H9 (cell line): Measurements from ENCODE around the gene BLVRB. TPM values are rescaled to one million over a fixed set of nuclear protein-coding genes. Genes with fewer than 3 reads are reported as not detected.

Experiments used
- DNase-seq: peaks from one replicate; pipeline ENCODE4 v3.0.0-alpha.2; 2017
- H2AFZ ChIP-seq: one replicate; pipeline ENCODE4 v1.6.1; 2013; ENCODE audit warnings: mild to moderate bottlenecking, low read length, control low read depth, moderate library complexity
- H2AK5ac ChIP-seq: 2 replicates; pipeline ENCODE4 v1.6.1; 2013; ENCODE audit warnings: low read length, control low read depth, mixed read lengths; ENCODE audit not compliant: insufficient read length
- H2BK120ac ChIP-seq: one replicate; pipeline ENCODE4 v1.6.1; 2013; ENCODE audit warnings: low read depth, mild to moderate bottlenecking, low read length, control low read depth, inconsistent platforms; ENCODE audit not compliant: poor library complexity, severe bottlenecking
- H2BK12ac ChIP-seq: 2 replicates; pipeline ENCODE4 v1.6.1; 2013; ENCODE audit warnings: low read length, control low read depth, mixed read lengths, low read depth; ENCODE audit not compliant: insufficient read length
- H2BK15ac ChIP-seq: 2 replicates; pipeline ENCODE4 v1.6.1; 2013; ENCODE audit warnings: low read depth, low read length, control low read depth
- H2BK20ac ChIP-seq: one replicate; pipeline ENCODE4 v1.6.1; 2013; ENCODE audit warnings: low read depth, mild to moderate bottlenecking, low read length, control low read depth, inconsistent platforms; ENCODE audit not compliant: poor library complexity, severe bottlenecking
- H2BK5ac ChIP-seq: 2 replicates; pipeline ENCODE4 v1.6.1; 2013; ENCODE audit warnings: low read length, control low read depth, mixed read lengths; ENCODE audit not compliant: insufficient read length
- H3K14ac ChIP-seq: 2 replicates; pipeline ENCODE4 v1.6.1; 2013; ENCODE audit warnings: low read length, control low read depth; ENCODE audit not compliant: insufficient read depth
- H3K18ac ChIP-seq: 2 replicates; pipeline ENCODE4 v1.6.1; 2013; ENCODE audit warnings: low read depth, mild to moderate bottlenecking, mixed read lengths, low read length, control low read depth; ENCODE audit not compliant: insufficient read length
- H3K23ac ChIP-seq: 2 replicates; pipeline ENCODE4 v1.6.1; 2013; ENCODE audit warnings: low read length, control low read depth, mixed read lengths, low read depth; ENCODE audit not compliant: insufficient read length
- H3K23me2 ChIP-seq: 2 replicates; pipeline ENCODE4 v1.6.1; 2013; ENCODE audit warnings: low read depth, mild to moderate bottlenecking, mixed read lengths, low read length, control low read depth; ENCODE audit not compliant: insufficient read length, poor library complexity, severe bottlenecking
- H3K27ac ChIP-seq: 2 replicates; pipeline ENCODE4 v1.5.1; 2013; ENCODE audit warnings: low read length, control low read depth, mixed read lengths, low read depth; ENCODE audit not compliant: insufficient read length
- H3K27me3 ChIP-seq: 2 replicates; pipeline ENCODE4 v1.6.1; 2013; ENCODE audit warnings: low read length, control low read depth, inconsistent platforms; ENCODE audit not compliant: insufficient read depth
- H3K4ac ChIP-seq: 2 replicates; pipeline ENCODE4 v1.6.1; 2013; ENCODE audit warnings: low read depth, mild to moderate bottlenecking, control low read depth, inconsistent platforms, low read length, moderate library complexity
- H3K4me1 ChIP-seq: 2 replicates; pipeline ENCODE4 v1.6.1; 2013; ENCODE audit warnings: low read length, control low read depth, inconsistent platforms; ENCODE audit not compliant: insufficient read depth
- H3K4me2 ChIP-seq: 2 replicates; pipeline ENCODE4 v1.6.1; 2013; ENCODE audit warnings: low read length, control low read depth, mixed read lengths; ENCODE audit not compliant: insufficient read length, insufficient read depth
- H3K56ac ChIP-seq: 2 replicates; pipeline ENCODE4 v1.6.1; 2013; ENCODE audit warnings: low read depth, mild to moderate bottlenecking, mixed read lengths, low read length, control low read depth; ENCODE audit not compliant: insufficient read length
- H3K79me1 ChIP-seq: 2 replicates; pipeline ENCODE4 v1.6.1; 2013; ENCODE audit warnings: low read depth, mild to moderate bottlenecking, moderate library complexity, low read length, control low read depth, inconsistent platforms; ENCODE audit not compliant: insufficient read depth, poor library complexity, severe bottlenecking
- H3K79me2 ChIP-seq: 2 replicates; pipeline ENCODE4 v1.6.1; 2013; ENCODE audit warnings: low read length, control low read depth, inconsistent platforms; ENCODE audit not compliant: insufficient read depth
- H3K9ac ChIP-seq: 2 replicates; pipeline ENCODE4 v1.6.1; 2013; ENCODE audit warnings: low read length, control low read depth, mixed read lengths; ENCODE audit not compliant: insufficient read length; ENCODE audit errors: extremely low read depth
- H3K9me3 ChIP-seq: one replicate; pipeline ENCODE4 v1.6.1; 2013; ENCODE audit warnings: low read depth, low read length, inconsistent platforms; ENCODE audit not compliant: control insufficient read depth
- H3T11ph ChIP-seq: one replicate; pipeline ENCODE4 v1.6.1; 2013; ENCODE audit warnings: mild to moderate bottlenecking, low read length, control low read depth, inconsistent platforms
- H4K20me1 ChIP-seq: one replicate; pipeline ENCODE4 v1.6.1; 2013; ENCODE audit not compliant: control insufficient read depth, insufficient read length, insufficient read depth
- H4K5ac ChIP-seq: 2 replicates; pipeline ENCODE4 v1.6.1; 2013; ENCODE audit warnings: low read depth, mild to moderate bottlenecking, mixed read lengths, low read length, control low read depth; ENCODE audit not compliant: insufficient read length
- H4K8ac ChIP-seq: replicated peaks from 2 replicates; pipeline ENCODE4 v1.6.1; 2013; ENCODE audit warnings: low read length, control low read depth, mixed read lengths, low read depth; ENCODE audit not compliant: insufficient read length
- H4K91ac ChIP-seq: 2 replicates; pipeline ENCODE4 v1.6.1; 2013; ENCODE audit warnings: low read depth, mild to moderate bottlenecking, moderate library complexity, mixed read lengths, low read length, control low read depth; ENCODE audit not compliant: insufficient read length
- H3K27ac Mint-ChIP-seq, 3 experiments: 2 replicates in 2 of 3; 3 replicates in 1 of 3; pipeline ENCODE4 v1.8.0; 2020 to 2021; ENCODE audit warnings: mixed read lengths in 3 of 3, mild to moderate bottlenecking in 1 of 3, moderate library complexity in 1 of 3
- H3K27me3 Mint-ChIP-seq: 2 replicates; pipeline ENCODE4 v1.8.0; 2021; ENCODE audit warnings: low read depth, mild to moderate bottlenecking, moderate library complexity, mixed read lengths
- H3K36me3 Mint-ChIP-seq, 3 experiments: 2 replicates in 2 of 3; 3 replicates in 1 of 3; pipeline ENCODE4 v1.8.0; 2020 to 2021; ENCODE audit warnings: low read depth in 3 of 3, mixed read lengths in 3 of 3; ENCODE audit not compliant: insufficient read depth in 1 of 3
- H3K4me1 Mint-ChIP-seq, 2 experiments: 2 replicates each; pipeline ENCODE4 v1.8.0; 2020; ENCODE audit warnings: mixed read lengths in 2 of 2
- H3K4me3 Mint-ChIP-seq, 2 experiments: 2 replicates in 1 of 2; 3 replicates in 1 of 2; pipeline ENCODE4 v1.8.0; 2020 to 2021; ENCODE audit warnings: mild to moderate bottlenecking in 2 of 2, mixed read lengths in 2 of 2, moderate library complexity in 1 of 2
- H3K9me3 Mint-ChIP-seq, 2 experiments: 2 replicates in 1 of 2; 3 replicates in 1 of 2; pipeline ENCODE4 v1.8.0; 2020; ENCODE audit warnings: mild to moderate bottlenecking in 2 of 2, mixed read lengths in 2 of 2, moderate library complexity in 1 of 2
- CTCF ChIP-seq: fragments of 200-600 bp; sonication (generic); conservative IDR thresholded peaks from 3 replicates; pipeline ENCODE4 v1.8.0; 2021; ENCODE audit warnings: antibody characterized with exemption, mild to moderate bottlenecking
- WGBS: extraction: QIAGEN DNeasy Blood & Tissue Kit; methylation state at CpG from one replicate; pipeline ENCODE4 v1.1.7; 2013; ENCODE audit warnings: missing lambda C conversion rate, low lambda C conversion rate, mixed read lengths; ENCODE audit not compliant: insufficient read length; ENCODE audit errors: extremely low coverage; 5-methylcytosine and 5-hydroxymethylcytosine counted together
- total RNA-seq: library from RNA; stranded (reverse); gene quantifications from 2 replicates; pipeline ENCODE4 v1.2.1, GENCODE V29; 2021

BLVRB gene
- total RNA-seq, 1 experiment from 2014 or later = 27.9 TPM

GRCh38 chr19:40422748-40423566, 42.6 kb downstream of the BLVRB start:
- Mint-ChIP-seq H3K27me3 (peaks cover 2% of the 10 kb centered on the region), H3K36me3 (peaks cover 0 to 5% (median 4%) of the 10 kb centered on the region in 3 experiments; a peak in 3 of 7 replicates), H3K4me3 (no peak overlapping the region), H3K4me1 (peaks cover 19% of the 10 kb centered on the region in 2 experiments), H3K9me3 (peaks cover 0 to 3% of the 10 kb centered on the region in 2 experiments; a peak in 1 of 5 replicates), H3K27ac (no peak overlapping the region)
- Histone ChIP-seq H3K9ac (no peak overlapping the region), H2BK12ac (no peak overlapping the region), H3K27me3 (no peaks in the 10 kb centered on the region), H3T11ph (no peak overlapping the region), H3K23me2 (peaks cover 16% of the 10 kb centered on the region), H2AK5ac (no peak overlapping the region), H3K18ac (no peak overlapping the region), H3K4ac (no peak overlapping the region), H2BK15ac (no peak overlapping the region), H3K4me1 (no peaks in the 10 kb centered on the region; the same call in 1 of the 2 replicates), H3K4me2 (no peak overlapping the region), H4K5ac (no peak overlapping the region), H3K23ac (no peak overlapping the region), H4K91ac (no peak overlapping the region), H3K56ac (no peak overlapping the region), H3K79me2 (no peaks in the 10 kb centered on the region), H2AFZ (no peak overlapping the region), H2BK120ac (no peak overlapping the region), H4K20me1 (no peaks in the 10 kb centered on the region), H2BK20ac (no peak overlapping the region), H3K79me1 (no peaks in the 10 kb centered on the region), H3K14ac (no peak overlapping the region), H4K8ac (no peak overlapping the region), H3K9me3 (no peaks in the 10 kb centered on the region), H2BK5ac (no peak overlapping the region), H3K27ac (no peak overlapping the region)
- WGBS = no CpG with 5 or more reads among the region's 31 CpGs
- DNase-seq = no peak
- TF ChIP-seq CTCF = no peak
